NCI-H146 treated with DMSO at 0.1 percent for 48 hours (cell line): ENCODE data around the gene APOC4.
A peak's percentile ranks its signal among the peaks of the same experiment; 100 is the strongest.
"Not testable (repeated sequence)": the region's sequence is repeated elsewhere in the genome, so short reads cannot be mapped to it uniquely, and the experiment has no call there.

Source experiments
- DNase-seq: peaks from one replicate; lab custom pipeline; 2025; ENCODE audit not compliant: unreplicated experiment; lab: John Stamatoyannopoulos, UW

The APOC4 gene

DNA sequence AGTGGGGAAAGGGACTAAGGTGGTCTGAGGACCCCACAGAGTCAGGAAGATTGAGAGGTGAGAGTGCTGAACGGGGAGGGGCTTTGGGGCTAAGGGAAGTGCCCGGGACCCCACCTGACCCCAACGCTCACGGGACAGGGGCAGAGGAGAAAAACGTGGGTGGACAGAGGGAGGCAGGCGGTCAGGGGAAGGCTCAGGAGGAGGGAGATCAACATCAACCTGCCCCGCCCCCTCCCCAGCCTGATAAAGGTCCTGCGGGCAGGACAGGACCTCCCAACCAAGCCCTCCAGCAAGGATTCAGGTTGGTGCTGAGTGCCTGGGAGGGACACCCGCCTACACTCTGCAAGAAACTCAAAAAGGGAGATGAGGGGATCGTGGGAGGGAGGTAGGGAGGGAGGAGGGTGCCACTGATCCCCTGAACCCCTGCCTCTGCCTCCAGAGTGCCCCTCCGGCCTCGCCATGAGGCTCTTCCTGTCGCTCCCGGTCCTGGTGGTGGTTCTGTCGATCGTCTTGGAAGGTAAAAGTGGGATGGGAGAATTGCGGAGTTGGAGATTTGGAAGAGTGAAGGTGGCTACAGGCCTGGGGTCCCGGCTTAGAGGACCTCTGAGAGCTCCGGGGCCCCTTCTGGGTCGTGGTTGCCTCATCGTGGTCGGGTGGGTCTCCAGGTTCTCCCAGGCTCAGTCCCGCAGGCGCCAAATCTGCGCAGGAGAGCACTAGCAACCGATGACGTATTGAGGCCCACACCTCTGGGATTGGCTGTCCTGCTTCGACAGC is 27.4 kb upstream of the APOC4 start, which contains the start of gene APOC1:
APOC1 (plus strand) TSS at position 176 of the 774 bp plus-strand sequence; CDS start at position 460, 284 bp downstream.
- DNase-seq = peak; percentile 82

- DNase-seq = no peak
These were observed 17.8 kb upstream of the APOC4 start for GRCh38 chr19:44924243-44924725.

DNA sequence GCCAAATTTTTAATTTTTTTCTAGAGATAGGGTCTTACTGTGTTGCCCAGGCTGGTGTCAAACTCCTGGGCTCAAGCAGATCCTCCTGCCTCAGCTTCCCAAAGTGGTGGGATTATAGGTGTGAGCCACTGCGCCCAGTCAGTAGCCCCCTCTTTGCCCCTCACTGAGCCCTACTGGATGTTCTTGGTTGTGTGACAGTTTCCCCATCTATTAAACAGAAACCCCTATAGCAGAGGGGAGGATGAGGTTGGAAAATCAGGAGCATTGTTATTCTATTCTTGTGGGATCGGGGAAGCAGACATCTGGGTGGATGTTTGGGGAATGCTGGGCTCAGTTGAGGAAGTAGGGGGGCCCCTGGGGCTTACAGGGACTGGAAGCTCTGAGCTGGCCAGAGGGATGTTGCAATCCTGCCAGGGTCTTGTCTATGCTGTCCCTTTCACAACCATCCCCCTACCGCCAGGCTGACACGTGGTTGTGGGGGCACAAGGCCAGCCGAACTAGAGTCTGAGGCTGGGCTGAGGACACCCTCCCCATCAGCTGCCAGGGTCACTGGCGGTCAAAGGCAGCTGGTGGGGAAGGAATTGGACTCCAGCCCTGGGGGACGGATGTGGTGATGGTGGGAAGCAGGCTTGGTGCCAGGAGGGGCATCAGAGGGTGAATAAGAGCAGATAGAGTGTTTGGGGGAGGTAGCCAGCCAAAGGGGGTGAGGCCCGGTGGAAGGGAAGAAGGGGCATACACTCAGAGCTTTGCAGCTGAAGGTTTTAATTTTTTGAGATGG is 16.7 kb upstream of the APOC4 start:
- no peak for DNase-seq

DNA sequence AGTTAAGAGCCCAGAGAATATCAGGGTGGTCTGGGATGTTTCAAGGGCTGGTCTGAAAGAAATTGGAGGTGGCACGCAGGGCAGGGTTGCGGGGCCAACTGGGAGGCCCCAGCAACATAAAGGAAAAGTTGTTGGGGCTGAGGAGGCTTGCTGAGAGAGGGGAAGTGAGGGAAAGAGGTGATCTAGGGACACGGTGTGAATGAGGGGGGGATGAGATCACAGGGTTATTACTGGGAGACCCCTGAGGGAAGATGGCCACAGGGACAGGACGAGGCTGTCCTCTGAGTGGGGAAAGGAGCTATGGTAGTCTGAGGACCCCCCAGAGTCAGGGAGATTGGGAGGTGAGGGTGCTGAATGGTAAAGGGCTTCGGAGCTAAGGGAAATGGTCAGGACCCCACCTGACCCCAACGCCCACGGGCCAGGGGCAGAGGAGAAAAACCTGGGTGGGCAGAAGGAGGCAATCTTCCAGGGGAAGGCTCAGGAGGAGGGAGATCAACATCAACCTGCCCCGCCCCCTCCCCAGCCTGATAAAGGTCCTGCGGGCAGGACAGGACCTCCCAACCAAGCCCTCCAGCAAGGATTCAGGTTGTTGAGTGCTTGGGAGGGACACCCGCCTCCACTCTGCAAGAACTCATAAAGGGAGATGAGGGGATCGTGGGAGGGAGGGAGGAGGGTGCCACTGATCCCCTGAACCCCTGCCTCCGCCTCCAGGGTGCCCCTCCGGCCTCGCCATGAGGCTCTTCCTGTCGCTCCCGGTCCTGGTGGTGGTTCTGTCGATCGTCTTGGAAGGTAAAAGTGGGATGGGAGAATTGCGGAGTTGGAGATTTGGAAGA is 15.6 kb upstream of the APOC4 start:
- not testable (repeated sequence) for DNase-seq

DNA sequence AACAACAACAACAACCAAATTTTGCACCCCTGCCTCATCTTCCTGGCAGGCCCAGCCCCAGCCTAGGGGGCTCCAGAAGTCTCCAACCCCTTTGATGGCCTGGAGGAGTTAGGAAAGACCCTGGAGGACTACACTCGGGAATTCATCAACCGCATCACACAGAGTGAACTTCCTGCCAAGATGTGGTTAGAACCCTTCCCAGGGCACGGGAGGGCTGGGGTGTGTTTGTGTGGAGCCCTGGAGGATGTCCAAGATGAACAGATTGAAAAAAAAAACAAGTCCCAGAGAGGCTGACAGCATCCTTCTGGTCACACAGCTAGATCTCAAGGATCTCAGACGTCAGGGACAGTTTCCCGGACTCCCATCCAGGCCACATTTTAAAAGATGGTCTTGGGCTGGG is 14.3 kb upstream of the APOC4 start:
- no peak for DNase-seq

DNA sequence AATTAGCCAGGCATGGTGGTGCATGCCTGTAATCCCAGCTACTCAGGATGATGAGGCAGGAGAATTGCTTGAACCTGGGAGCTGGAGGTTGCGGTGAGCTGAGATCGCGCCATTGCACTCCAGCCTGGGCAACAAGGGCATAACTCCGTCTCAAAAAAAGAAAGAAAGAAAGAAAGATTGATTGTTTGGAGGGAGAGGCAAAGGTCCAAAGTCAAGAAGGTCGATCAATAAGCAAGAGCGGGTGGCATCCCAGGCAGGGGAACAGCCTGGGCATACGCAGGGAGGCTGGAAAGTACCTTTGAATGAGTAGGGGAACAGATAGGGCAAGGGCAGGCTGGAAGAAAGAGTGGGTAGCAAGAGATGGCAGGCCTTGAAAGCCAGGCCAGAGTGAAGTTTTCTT is 11.9 kb upstream of the APOC4 start:
- no peak for DNase-seq

DNA sequence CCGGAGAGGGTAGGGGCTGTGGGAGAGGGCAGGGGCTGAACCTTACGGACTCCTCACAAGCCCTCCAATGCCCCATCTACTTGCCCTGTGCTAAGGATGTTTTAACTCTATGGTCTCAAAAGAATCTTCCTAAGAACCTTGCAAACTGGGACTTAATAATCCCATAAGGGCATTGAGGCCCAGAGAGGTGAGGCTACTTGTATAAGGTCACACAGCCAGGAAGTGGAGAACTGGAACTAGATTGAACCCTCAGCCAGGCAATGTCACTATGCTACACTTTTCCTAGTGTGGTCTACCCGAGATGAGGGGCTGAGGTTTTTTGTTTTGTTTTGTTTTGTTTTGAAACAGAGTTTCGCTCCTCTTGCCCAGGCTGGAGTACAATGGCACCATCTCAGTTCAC is 10.5 kb upstream of the APOC4 start:
- DNase-seq = no peak

DNA sequence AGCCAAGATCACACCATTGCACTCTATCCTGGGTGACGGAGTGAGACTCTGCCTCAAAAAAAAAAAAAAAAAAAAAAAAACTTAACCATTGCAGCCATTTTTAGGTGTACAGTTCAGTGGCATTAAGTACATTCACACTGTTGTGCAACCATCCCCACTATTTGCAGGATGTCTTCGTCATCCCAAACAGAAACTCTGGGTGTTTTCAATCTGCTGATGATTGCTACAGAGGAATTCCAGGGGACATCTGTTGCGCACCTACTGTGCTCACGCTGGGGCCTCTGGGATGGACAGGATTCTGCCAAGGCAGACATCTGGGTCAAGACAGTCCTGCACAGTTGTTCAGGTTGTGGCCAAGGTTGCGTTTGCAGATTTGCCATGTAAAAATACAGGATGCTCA is 2.4 kb upstream of the APOC4 start:
- no peak for DNase-seq

DNA sequence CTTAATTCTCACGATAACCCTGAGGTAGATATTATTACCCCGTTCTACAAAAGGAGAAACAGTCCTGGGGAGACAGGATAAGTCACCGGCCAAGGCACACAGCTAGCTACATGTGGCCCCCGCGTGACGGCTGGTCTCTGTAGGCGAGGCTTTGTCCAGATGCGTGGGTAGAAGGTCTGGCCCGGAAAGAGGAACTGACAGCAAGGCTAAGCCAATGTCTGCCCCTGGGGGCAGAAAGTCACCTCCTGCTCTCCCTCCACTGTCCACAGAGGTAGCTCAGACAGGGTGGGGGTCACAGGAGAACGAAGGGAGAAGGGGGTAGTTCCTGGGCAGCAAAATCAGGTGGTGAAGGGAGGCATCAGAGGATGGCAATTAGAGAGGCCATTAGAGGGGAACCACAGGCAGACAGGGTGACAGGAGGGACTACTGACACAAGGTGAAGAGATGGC is 1.8 kb downstream of the APOC4 start:
- no peak for DNase-seq

GRCh38 chr19:44947041-44947581 is 5.1 kb downstream of the APOC4 start:
- DNase-seq = no peak

DNA sequence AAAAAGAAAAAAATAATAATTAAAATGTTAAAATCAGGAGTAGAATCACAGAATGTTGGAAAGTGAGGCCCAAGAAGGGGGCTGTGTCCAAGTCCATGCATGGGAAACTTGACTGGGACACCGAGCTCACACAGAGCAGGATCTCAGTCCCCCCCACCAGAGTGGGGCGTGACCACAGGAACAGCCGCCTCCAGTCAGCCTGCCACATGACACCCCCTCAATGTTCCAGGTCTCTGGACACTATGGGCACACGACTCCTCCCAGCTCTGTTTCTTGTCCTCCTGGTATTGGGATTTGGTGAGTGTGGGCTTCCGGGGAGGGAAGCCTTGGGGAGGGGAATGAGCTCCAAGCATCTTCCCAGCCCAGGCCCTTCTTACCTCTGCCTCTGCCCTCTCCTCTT is 6.2 kb downstream of the APOC4 start:
- DNase-seq = no peak

- DNase-seq = no peak
These were observed 6.8 kb downstream of the APOC4 start for GRCh38 chr19:44948763-44949374.

DNA sequence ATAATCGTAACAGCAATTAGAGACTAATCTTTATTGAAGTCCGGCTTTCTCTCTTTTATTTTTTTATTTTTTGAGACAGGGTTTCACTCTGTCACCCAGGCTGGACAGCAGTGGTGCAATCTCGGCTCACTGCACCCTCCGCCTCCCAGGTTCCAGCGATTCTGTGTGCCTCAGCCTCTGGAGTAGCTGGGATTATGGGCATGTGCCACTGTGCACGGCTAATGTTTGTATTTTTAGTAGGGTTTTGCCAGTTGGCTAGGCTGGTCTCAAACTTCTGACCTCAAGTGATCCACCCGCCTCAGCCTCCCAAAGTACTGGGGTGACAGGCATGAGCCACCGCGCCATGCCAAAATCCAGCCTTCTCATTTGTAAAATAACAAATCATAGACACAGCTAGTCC is 7.5 kb downstream of the APOC4 start:
- no peak for DNase-seq

GRCh38 chr19:44951179-44952159 is 9.4 kb downstream of the APOC4 start:
- DNase-seq = peak; percentile 63

DNA sequence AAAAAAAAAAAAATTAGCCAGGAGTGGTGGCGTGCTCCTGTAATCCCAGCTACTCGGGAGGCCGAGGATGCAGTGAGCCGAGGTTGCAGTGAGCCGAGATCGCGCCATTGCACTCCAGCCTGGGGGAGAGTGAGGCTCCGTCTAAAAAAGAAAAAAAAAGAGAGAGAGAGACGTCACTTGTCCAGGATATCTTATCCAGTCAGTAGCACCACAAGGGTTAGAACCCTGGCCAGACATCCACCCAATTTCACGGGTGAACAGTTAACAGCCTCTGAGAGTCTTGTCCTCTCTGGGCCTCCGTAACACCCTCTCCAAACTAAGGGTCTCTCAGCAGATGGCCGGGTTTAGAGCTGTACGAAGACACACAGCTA is 12.2 kb downstream of the APOC4 start:
- DNase-seq = no peak

- peak; percentile 96 for DNase-seq
These were observed 12.8 kb downstream of the APOC4 start, which contains the start of gene CLPTM1 for GRCh38 chr19:44954649-44955504. CLPTM1 (plus strand) TSS chr19:44955380; CDS start chr19:44955396, 16 bp downstream.

DNA sequence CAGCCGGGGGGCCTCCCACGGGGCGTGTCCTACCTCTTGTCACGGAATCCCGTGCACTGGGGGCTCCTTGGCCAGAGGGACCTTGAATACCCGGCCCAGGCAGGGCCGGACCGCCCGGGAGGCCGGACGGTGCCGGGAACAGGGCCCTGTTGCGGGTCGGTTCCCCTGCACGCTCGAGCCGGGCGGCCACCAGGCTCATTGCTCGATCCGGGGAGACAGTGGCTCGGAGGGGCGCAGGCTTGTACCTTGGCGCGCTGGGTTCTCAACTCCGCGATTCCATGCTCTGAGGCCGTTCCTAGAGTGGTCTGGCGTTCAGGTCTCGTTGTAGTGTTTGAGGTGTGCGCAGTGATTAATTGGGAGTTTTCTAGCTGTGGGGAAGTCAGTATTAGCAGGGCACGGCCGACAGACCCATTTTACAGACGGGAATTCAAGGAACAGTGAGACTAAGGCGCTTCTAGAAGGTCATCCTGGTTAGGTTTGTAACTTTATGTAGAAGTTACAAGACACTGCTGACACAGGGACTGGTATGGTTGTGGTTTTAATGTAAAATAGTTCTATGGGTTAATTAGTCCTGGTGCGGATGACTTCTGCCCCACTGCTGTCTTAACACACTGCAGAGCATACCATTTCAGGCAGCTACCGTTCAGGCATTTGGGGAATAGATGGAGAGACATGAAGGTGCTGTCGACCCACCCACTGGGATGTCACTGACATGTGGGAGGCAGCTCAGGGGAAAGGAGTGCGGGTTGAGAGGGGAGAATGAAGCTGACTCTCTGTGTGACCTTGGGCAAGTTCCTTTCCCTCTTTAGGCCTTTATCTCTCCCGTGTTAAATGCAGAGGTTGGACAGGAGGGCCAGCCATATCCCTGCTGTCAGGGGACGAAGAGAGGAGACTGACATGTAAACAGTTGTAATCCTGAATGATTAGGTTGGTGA is 13.7 kb downstream of the APOC4 start:
- no peak for DNase-seq
